KOPT-K1 (cell line): Measurements from ENCODE around the gene MAST2.
"Not testable (repeated sequence)": the region's sequence is repeated elsewhere in the genome, so short reads cannot be mapped to it uniquely, and the experiment has no call there.

Experiments
- H3K27ac ChIP-seq: fragments of 200-600 bp; sonication (generic); 2 replicates; pipeline ENCODE4 v1.5.1; 2016; ENCODE audit warnings: antibody characterized with exemption, mild to moderate bottlenecking, low read depth, low read length; ENCODE audit not compliant: poor library complexity, severe bottlenecking
- H3K36me3 ChIP-seq: fragments of 200-600 bp; sonication (generic); 2 replicates; pipeline ENCODE4 v1.5.1; 2017; ENCODE audit warnings: antibody characterized with exemption, mild to moderate bottlenecking, low read length, moderate library complexity; ENCODE audit not compliant: insufficient read depth
- H3K9me3 ChIP-seq: fragments of 200-600 bp; sonication (generic); 2 replicates; pipeline ENCODE4 v1.5.1; 2017; ENCODE audit warnings: antibody characterized with exemption, low read length, mild to moderate bottlenecking; ENCODE audit not compliant: insufficient read depth, poor library complexity, severe bottlenecking

MAST2 gene

GRCh38 chr1:45834689-45835088 is 31.3 kb downstream of the MAST2 start:
- Histone ChIP-seq H3K9me3 (no peaks in the 10 kb centered on the region), H3K36me3 (peaks cover 48% of the 10 kb centered on the region), H3K27ac (no peak overlapping the region)

- no peak overlapping the region for H3K27ac ChIP-seq
- H3K36me3 ChIP-seq = peaks cover 31% of the 10 kb centered on the region
- no peaks in the 10 kb centered on the region for H3K9me3 ChIP-seq
These were observed 33.0 kb downstream of the MAST2 start for GRCh38 chr1:45836451-45836850.

- not testable (repeated sequence) for H3K9me3 ChIP-seq, H3K27ac ChIP-seq
- H3K36me3 ChIP-seq = peaks cover 27% of the 10 kb centered on the region
These were observed 33.4 kb downstream of the MAST2 start for GRCh38 chr1:45836861-45837260.

GRCh38 chr1:45838322-45838721 is 34.9 kb downstream of the MAST2 start:
- H3K27ac ChIP-seq, H3K9me3 ChIP-seq: not testable (repeated sequence)
- H3K36me3 ChIP-seq = peaks cover 19% of the 10 kb centered on the region

- no peaks in the 10 kb centered on the region for H3K9me3 ChIP-seq
- H3K27ac ChIP-seq = no peak overlapping the region
- H3K36me3 ChIP-seq = 0 out of 2 replicates have a peak, but pooled peaks cover 6% of the 10 kb centered on the region
These were observed 37.3 kb downstream of the MAST2 start for GRCh38 chr1:45840704-45841103.

- Histone ChIP-seq H3K36me3 (0 out of 2 replicates have a peak, but pooled peaks cover 6% of the 10 kb centered on the region), H3K27ac (no peak overlapping the region), H3K9me3 (no peaks in the 10 kb centered on the region)
These were observed 39.4 kb downstream of the MAST2 start for GRCh38 chr1:45842786-45843185.

- Histone ChIP-seq H3K36me3 (peaks cover 6% of the 10 kb centered on the region; the same call in 1 of the 2 replicates), H3K9me3 (peaks cover under 1% of the 10 kb centered on the region), H3K27ac (no peak overlapping the region)
These were observed 40.1 kb downstream of the MAST2 start for GRCh38 chr1:45843474-45843905.

- not testable (repeated sequence) for H3K36me3 ChIP-seq, H3K27ac ChIP-seq, H3K9me3 ChIP-seq
These were observed 40.6 kb downstream of the MAST2 start for GRCh38 chr1:45844000-45844399.

GRCh38 chr1:45846931-45847330 is 43.5 kb downstream of the MAST2 start:
- no peak overlapping the region for H3K27ac ChIP-seq
- no peaks in the 10 kb centered on the region; the same call in 1 of the 2 replicates for H3K36me3 ChIP-seq
- peaks cover 23% of the 10 kb centered on the region for H3K9me3 ChIP-seq

GRCh38 chr1:45848097-45848496 is 44.7 kb downstream of the MAST2 start:
- H3K36me3 ChIP-seq = no peaks in the 10 kb centered on the region; the same call in 1 of the 2 replicates
- H3K9me3 ChIP-seq = peaks cover 23% of the 10 kb centered on the region
- H3K27ac ChIP-seq = no peak overlapping the region

GRCh38 chr1:45848714-45849113 is 45.3 kb downstream of the MAST2 start:
- H3K36me3 ChIP-seq = no peaks in the 10 kb centered on the region; the same call in 1 of the 2 replicates
- peaks cover 23% of the 10 kb centered on the region for H3K9me3 ChIP-seq
- no peak overlapping the region for H3K27ac ChIP-seq

- H3K9me3 ChIP-seq = peaks cover 23% of the 10 kb centered on the region
- no peaks in the 10 kb centered on the region; the same call in 1 of the 2 replicates for H3K36me3 ChIP-seq
- H3K27ac ChIP-seq = no peak overlapping the region
These were observed 46.6 kb downstream of the MAST2 start for GRCh38 chr1:45850017-45850416.

GRCh38 chr1:45854724-45855123 is 51.3 kb downstream of the MAST2 start:
- no peaks in the 10 kb centered on the region for H3K36me3 ChIP-seq
- H3K27ac ChIP-seq = no peak overlapping the region
- peaks cover 11% of the 10 kb centered on the region for H3K9me3 ChIP-seq

- Histone ChIP-seq H3K9me3 (no peaks in the 10 kb centered on the region), H3K27ac (no peak overlapping the region), H3K36me3 (no peaks in the 10 kb centered on the region)
These were observed 53.8 kb downstream of the MAST2 start for GRCh38 chr1:45857101-45857700.

- H3K27ac ChIP-seq, H3K9me3 ChIP-seq, H3K36me3 ChIP-seq: not testable (repeated sequence)
These were observed 54.5 kb downstream of the MAST2 start for GRCh38 chr1:45857755-45858492.

- H3K9me3 ChIP-seq = no peaks in the 10 kb centered on the region
- H3K27ac ChIP-seq = no peak overlapping the region
- no peaks in the 10 kb centered on the region for H3K36me3 ChIP-seq
These were observed 55.8 kb downstream of the MAST2 start for GRCh38 chr1:45859221-45859620.
